Measurements from ENCODE around the gene ITPK1.
"Not testable (repeated sequence)": the region's sequence is repeated elsewhere in the genome, so short reads cannot be mapped to it uniquely, and the experiment has no call there.

Gene ITPK1

DNA sequence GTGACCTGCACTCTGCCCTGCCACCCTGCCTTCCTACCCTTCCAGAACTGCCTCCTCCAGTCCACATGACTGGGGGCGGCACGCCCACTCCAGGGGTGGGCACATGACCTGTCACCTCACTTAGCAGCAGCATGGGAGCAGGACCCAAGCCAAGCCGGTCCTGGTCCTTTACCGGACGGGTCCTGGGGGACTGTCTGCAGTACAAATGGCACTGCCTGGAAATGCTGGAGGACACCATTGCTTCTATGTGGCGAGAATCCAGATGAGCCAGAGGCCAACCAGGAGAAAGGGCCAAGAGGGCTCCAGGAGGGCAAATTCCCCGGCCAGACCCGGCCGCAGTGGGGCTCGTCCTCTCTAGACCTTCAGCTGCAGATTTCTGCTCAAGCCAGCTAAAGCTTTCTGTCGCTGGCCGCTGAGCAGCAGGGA lies 33.1 kb downstream of the ITPK1 start:
- no peak for DNase-seq

DNA sequence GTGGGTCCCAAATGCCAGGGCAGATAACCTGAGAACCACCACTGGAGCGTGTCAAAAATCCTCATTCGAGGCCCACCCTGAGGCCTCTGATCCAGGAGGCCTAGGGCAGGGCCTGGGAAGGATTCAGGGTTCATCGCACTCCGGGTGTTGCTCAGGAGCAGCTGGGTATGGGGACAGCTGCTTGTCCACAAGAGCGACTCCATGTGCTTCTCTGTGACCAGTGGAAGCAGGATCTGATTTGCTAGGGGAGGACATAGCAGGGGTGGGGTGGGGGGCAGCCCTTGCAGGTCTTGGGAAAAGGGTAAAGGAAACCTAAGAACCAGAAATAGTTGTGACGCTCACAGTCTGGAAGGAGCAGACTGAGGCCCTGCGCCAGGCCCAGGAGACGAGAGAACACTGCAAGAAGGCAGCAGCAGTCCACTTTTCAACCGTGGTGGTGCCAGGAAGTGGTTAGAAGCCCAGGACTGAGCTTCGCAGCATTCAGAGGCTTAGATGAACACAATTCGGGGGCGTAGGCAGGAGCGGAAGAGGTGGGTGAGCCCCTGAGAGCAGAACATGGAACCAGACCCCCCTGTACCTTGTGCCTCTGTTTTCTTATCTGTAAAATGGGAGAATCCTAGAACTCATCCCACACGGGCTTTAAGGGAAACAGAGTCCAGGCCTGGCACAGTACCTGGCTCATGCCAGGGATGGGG lies 33.7 kb downstream of the ITPK1 start:
- no peak for DNase-seq

DNA sequence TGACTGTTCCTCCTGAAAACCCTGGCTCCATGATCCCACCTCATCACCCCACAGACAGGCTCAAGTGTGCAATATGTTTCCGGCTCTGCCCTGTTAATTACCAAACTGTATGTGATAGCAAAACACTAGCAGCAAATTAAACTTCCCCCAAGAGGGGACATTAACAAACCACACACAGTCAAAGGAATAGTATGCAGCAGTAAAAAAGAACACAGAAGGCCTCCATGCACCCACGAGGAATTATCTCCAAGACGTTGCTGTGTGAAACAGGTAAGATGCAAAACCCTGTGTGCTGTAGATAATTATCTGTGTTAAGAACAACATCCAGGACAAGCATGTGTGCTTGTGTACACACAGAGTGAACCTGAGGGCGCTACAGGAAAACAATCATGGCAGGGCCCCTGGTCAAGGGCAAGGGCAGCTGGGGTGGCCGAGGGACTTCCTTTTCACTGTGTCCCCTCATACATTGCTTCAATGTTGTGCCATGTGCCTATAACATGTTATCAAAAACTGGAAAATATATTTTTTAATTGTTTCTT lies 35.8 kb downstream of the ITPK1 start:
- DNase-seq, result no peak

DNA sequence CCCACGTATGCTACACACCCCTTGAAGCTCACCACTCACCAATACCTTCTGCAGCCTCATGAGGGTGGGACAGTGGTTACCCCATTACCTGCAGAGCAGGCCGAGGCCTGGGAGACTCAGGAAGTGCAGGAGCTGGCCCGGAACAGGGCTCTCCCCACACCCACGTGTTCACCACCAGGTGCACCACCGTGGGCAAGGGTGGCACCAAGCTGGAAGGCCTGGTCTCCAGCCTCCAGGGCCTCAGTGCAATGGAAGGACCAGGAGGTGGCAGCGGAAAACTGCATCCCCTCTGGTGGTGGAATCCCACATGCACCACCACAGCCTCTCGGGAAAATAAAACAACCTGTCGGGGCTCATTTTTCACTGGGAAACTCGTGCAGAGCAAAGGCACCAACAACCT lies 36.4 kb downstream of the ITPK1 start:
- no peak for DNase-seq

DNA sequence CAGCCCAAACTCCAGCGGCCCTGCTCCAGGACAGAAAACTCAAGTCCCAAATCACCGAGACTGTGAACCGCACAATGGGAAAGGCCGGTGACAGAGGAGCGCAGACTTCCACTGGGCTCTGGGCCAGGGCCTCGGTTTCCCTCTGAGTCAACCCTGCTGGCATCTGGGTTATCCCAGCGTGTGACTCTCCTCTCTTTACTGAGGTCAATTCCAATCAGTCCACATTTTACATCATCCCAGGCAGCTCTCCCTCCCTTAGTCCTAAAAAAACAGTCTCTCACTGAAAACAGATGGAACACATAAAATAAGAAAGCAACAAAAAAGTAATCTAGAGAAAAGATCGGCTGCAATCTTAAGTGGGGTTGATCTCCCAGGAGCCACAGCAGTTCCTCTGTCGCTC lies 36.9 kb downstream of the ITPK1 start:
- peak; percentile 86 for DNase-seq

DNA sequence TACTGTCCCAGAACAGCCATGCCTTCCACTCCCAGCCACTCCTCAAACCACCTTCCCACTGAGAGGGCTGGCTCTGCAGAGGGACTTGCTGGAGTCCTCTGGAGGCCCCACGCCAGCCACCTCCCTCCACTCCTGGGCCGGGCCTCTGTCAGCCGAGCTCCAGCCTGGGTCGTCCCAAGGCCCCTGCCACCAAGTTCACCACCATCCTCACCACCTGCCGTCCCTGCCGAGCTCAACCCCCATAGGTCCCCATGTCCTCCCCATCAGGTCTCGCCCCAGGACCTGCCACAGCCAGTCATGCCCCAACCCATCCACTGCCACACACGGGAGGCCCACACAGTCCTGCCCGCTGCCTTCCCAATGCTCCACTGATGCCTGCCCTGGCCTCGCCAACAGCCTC lies 39.0 kb downstream of the ITPK1 start:
- DNase-seq, result no peak

DNA sequence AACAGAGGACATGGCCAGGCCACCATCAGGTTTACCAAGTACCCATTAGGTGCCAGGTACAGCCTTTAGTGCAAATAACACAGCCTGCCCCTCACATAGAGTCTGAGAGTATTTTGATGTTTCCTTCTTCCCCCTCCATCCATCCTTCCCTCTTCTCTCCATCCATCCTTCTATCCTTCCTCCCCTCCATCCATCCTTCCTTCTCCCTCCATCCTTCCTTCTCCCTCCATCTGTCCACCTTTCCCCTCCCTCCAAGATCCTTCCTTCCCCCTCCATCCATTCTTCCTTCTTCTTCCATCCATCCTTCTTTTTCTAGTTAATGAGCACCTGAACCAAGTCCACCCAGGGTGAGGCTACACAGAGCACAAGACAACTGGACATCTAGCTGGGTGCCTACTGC lies 39.8 kb downstream of the ITPK1 start:
- DNase-seq, result no peak

DNA sequence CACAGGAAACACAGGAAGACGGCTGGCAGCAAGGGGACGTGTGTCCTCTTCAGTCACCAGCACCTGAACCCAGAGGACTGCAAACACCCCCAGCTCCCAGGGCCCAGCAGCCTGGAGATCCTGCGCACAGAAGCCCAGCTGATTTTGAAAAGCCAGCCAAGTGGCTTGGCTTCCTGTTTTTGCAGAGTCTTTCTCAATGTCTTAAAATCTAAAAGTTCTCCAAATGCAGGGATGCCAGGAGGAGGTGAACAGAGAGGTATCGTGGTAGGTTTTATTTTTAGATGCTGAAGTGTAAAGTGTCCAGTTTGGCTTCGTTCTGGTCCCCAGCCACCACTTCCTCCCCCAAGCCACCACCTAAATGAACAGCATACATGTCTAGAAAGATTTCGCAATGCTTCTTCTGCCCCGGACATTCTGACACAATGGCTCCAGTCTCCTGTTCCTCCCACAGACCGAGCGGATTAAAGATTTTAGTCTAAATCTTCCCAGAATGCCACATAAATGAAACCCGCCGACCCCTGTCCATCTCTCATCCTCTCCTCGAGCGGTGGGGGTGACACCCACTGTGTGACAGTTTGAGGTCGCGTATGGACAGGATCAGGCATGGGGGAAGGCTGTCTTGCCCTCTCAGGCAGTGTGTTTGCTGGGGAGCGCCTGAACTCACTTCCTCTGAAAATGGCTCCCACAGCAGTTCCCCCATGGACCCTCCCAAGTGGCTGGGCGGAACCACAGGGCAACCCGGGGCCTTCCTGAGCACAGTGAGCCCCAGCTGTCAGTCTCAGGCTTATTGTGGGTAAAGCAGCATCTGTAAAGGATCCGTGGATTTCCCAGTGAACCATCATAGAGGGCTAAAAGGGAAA lies 41.6 kb downstream of the ITPK1 start:
- peak; percentile 26 for DNase-seq

DNA sequence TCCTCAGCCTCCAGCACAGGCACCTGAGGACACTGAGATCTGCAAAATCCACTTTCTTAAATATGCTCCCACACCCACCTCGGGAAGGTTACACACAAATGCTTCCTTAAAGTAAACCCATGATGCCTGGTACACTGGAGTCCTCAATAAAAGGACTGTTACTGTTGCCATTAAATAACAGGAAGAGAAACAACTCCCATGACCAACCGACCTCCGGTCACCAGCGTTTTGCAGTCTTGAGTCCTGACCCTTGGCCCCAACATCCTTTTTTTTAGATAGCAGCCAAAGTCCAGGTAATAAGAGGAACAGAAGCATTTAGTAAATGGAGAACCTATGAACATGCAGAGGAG lies 42.4 kb downstream of the ITPK1 start:
- no peak for DNase-seq

DNA sequence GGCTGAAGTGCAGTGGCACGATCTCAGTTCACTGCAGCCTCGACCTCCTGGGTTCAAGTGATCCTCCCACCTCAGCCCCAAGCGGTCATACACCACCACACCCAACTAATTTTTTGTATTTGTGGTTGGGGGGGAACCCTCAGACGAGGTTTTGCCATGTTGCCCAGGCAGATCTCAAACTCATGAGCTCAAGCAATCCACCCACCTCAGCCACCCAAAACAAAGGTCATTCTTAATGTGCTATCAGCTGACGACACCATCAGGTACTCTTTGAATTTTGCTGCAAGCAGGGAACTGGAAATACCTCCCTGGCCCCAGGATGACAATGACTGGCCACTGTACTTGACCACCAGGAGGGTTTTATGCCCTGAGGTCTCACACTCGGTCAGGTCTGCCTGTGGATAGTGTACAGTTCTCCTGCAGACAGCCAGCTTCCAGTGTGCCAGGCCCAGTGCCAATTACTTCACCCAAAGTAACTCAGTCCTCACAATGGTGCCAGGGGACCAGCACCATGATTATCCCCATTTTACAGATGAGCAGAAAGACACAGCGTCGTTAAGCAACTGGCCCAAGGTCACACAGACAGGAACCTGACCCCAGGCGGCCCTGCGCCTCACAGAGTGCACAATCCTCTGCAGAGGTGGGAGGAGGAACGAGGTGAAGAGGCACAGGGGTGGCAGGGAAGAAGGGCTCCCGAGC lies 42.9 kb downstream of the ITPK1 start:
- no peak for DNase-seq

DNA sequence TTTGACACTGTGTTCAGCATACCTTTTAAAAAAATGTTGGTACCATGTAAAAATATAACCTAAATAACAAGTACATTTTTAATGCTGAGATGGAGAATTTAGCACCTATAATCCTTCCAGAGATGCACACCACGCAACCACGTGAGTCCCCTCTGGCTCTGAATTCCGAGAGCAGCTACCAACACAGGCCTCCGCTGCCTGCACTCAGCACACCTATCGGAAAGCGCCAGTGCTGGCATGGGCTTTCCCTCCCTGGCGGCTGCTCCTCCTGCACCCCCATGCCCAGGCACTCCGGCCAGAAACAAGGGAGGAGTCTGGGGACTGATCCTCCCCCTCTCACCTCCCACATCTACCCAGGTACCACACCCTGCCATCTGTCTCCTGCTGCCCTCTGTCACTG lies 47.0 kb downstream of the ITPK1 start:
- no peak for DNase-seq

DNA sequence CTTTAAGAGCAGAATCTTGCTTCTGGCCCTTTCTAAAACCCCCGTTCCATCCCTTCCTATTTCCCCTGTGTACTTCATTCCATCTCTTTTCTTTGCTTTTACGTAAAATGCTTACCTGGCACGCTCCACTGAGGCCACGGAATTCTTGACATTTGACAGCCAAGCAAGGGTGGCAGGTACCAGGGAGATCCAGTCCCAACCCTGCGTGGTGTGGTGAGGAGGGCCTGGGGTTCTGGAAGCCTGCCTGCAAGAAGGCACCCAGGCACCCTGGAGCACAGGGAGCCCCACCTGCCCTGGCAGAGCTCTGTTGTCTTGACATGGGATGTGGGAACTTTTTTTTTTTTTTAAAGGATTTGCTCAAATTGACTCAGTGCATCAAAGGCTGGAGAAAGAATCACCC lies 48.6 kb downstream of the ITPK1 start:
- DNase-seq, result no peak

DNA sequence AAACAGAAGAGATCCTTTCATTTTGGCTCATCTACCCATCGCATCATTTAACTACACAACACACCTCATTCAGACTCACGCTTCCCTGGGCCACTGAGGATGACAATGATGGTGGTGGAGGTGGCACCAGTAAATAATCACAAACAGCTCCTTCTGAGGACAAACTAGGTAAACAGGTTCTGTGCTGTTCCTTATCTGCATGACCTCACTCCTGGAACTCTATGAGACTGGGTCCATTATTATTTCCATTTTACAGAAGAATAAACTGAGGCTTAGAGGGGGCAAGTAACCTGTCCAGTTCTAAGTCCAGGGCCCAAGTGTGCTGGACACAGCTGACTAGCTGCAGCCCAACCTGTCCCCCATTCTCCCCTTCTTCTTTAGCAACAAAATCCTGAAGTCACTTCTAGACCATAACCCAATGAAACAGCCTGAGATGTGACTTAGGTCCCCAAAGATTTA lies 50.4 kb downstream of the ITPK1 start:
- DNase-seq, result no peak

DNA sequence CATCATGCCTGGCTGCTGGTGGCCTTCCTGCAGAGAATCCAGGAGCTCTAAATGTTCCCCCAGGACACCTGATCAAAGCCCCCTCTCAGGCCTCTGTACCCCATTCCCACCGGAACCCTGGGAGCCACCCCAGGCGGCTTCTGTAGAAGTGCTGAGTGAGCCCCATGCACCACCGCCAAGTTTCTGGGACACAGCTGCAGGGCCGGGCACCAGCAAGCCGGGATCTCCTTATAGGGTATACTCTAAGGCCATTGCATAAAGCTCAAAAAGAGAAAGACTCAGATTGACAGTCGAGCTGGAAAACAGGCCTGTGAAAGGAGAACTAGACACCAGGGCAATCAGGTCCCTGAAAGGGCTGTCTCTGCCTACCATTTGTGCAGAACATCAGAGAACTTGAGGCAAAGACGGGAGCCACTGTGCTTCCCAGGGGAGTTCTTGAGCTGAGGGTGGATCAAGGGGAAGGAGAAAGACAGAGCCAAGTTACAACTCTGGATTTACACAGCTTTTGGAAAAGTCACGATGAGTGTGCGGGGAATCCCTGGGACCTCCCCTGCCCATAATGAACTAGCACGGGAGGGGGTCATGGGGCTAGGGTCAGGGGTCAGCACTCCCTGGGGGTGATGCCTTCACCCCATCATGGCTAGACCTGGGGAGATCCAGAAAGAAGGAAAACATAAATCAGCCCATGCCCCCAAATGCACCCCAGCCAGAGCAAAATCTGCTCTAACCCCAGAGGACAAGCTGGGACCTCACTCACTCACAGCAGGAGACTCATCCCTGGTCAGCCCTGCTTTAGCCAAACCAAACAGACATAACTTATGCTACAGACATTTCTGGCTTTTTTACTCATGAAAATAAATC lies 51.1 kb downstream of the ITPK1 start:
- peak; percentile 54 for DNase-seq

DNA sequence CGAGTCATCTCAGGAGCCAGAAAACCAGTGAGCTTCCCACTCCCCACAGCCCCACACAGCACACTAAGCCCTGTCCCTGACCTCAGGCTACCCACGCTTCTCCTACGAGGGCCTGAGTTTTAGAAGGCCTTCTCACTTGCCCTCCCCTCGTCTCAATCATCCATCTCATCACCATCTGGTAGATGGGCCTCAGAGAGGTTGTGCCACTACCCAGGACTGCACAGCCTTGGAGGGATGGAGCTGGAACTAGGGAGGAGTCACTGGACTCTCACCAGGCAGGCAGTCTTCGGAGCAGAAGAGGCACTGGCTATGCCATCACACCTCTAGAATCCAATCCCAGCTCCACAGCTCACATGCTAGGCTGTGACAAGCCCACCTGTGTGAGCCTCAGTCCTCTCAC lies 52.3 kb downstream of the ITPK1 start:
- no peak for DNase-seq

DNA sequence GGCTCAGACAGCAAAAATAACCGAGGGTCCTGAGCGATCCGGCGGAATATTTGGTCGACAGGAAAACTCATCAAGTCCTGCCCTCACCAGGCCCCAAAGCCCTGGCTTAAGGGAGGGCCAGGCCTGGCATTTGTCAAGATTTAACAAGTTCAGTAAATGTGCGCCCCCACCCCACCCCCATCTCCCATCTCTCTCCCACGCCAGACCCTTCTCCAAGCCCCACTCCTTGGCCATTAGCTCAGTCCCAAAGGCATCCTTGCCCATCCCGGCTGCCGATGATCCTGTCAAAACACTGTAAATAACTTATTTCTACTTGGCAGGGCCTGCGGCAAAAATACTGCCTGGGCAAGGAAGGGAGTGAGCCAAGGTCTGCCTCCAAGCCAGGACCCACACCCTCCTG lies 52.8 kb downstream of the ITPK1 start:
- DNase-seq, result no peak

DNA sequence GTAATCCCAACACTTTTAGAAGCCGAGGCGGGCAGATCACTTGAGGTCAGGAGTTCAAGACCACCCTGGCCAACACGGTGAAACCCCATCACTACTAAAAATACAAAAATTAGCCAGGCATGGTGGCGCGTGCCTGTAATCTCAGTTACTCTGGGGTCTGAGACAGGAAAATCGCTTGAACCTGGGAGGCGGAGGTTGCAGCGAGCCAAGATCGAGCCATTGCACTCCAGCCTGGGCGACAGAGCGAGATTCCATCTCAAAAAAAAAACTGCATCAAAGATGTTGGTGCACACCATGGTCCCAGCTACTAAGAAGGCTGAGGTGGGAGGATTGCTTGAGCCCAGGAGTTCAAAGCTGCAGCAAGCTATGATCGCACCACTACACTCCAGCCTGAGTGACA lies 53.7 kb downstream of the ITPK1 start:
- DNase-seq, result not testable (repeated sequence)

DNA sequence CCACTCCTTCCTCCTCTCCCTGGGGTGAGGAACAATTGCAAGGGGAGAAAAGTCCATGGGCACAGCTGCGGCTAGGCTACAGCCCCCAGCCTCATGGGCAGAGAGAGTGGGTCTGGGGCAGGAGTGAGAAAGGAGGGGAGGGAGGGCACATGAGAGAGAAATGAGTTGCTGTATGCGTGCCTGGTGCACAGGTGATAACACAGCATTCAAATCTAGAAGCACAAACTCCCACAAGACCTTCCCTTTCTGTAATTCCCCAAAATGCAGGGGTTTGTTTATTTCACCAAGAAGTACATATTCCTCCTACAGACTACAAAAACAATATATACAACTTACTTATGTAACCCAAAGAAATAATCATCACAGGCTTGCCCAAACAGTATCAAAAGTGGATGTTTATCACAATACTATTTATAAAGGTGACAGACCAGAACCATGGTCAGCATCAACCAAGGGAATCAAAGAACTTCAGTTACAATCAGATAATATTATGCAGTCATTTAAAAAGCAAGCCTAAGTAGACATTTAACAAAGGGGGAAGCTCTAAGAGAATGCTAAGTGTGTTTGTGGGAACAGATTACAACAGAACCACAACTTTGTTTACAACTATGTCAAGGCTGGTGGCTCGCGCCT lies 54.2 kb downstream of the ITPK1 start:
- no peak for DNase-seq

DNA sequence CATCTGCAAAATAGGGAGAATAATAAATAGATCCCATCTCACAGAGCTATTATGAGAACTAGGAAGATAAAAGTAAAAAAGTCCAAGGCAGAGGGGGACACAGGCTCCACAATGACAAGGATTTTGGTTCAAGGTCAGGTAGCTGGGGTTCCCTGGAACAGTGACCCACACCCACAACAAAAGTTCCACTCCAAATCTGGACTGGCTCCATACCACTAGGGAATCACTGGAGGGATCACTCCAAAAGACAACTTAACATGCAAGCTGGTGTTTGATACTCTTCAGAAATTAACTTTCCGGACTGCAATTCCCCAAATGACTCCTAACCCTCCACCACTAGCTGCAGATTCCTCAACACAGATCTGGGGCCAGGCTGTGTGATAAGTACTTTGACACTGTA lies 54.9 kb downstream of the ITPK1 start:
- DNase-seq, result no peak

DNA sequence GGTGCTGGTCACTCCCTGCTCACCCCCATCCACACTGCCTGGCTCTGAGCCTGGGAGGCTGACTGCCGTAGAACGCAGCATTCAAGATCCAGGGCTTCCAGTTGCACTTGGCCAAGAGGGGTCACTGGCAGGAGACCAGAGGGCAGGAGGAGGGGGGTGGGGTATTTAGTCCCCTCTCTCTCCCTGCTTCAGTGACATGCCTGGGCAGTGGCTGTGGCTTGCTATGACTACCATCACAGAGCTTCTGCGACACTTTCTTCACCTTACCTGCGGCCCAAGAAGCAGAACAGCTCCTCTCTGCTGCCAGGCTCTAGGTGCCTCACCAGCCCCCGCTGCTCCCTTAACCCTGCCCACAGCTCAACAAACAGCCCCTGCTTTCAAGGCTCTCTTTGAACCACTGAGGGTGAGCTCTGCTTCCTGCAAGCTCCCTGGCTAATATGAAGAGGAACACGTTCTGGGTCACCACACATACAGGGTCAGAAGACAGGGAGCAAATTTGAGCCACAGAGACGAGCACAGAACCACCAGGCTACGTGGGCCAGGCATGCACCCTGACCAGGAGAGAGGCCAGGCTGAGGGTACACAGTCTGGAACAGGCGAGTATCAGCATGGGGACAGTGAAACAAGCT lies 55.7 kb downstream of the ITPK1 start:
- no peak for DNase-seq

DNA sequence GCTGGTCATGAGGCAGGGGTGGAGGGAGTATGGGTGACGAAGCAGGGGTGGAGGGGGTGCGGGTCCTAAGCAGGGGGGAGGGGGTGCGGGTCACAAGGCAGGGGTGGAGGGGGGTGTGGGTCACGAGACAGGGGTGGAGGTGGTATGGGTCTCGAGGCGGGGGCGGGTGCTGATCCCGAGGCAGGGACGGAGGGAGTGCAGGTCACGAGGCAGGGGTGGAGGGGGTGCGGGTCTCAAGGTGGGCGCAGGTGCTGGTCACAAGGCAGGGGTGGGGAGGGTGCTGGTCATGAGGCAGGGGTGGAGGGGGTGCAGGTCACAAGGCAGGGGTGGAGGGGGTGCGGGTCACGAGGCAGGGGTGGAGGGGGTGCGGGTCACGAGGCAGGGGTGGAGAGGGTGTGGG lies 56.5 kb downstream of the ITPK1 start:
- DNase-seq, result no peak
